ENCODE data around the gene GREB1L.

GREB1L gene

DNA sequence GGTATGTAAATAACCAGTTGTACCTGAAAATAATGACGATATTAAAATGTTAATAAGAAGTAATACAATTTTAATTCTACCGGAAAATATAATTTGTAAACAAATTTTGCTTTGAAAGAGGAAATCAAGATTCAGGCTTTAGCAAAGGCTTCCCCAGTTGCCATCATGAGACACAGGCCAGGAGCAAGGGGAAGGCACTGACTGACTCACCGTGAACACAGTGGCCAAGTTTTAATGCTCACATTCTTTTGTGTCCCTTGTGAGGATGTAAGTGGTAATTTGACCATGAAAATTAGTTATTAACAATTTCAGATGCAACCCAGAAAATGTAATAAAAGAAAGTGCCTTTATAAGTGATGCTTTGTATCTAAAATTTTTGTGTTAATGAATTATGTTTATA, 164.1 kb downstream of the GREB1L start:
- Histone ChIP-seq H3K36me3 (no peaks in the 10 kb centered on the region), H3K27me3 (ENCODE audit: insufficient read depth, low read depth, severe bottlenecking) (no peaks in the 10 kb centered on the region), H3K9me3 (ENCODE audit: severe bottlenecking) (peaks cover 2% of the 10 kb centered on the region), H3K4me3 (ENCODE audit: low read depth, low read length) (no peak overlapping the region), H3K27ac (no peak overlapping the region)
- DNase-seq = no peak
- TF ChIP-seq, protein P1, sequence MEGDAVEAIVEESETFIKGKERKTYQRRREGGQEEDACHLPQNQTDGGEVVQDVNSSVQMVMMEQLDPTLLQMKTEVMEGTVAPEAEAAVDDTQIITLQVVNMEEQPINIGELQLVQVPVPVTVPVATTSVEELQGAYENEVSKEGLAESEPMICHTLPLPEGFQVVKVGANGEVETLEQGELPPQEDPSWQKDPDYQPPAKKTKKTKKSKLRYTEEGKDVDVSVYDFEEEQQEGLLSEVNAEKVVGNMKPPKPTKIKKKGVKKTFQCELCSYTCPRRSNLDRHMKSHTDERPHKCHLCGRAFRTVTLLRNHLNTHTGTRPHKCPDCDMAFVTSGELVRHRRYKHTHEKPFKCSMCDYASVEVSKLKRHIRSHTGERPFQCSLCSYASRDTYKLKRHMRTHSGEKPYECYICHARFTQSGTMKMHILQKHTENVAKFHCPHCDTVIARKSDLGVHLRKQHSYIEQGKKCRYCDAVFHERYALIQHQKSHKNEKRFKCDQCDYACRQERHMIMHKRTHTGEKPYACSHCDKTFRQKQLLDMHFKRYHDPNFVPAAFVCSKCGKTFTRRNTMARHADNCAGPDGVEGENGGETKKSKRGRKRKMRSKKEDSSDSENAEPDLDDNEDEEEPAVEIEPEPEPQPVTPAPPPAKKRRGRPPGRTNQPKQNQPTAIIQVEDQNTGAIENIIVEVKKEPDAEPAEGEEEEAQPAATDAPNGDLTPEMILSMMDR (IDR thresholded peaks at IDR 0.05; ENCODE audit: low read depth, low read length) = no peak

DNA sequence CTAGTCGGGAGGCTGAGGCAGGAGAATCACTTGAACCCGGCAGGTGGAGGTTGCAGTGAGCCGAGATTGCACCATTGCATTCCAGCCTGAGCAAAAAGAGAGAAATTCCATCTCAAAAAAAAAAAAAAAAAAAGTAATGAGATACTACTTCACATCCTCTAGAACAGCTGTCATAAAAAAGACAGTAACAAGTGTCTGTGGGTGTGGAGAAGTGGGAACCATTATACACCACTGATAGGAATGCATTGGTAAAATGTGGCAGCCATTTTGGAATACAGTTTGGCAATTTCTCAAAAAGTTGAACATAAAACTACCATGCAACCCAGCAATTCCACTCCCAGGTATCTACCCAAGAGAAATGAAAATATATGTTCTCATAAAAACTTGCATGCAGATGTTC, 166.6 kb downstream of the GREB1L start:
- TF ChIP-seq, protein P1 (IDR thresholded peaks at IDR 0.05; ENCODE audit: low read depth, low read length) = no peak
- Histone ChIP-seq H3K27ac (no peak overlapping the region), H3K36me3 (no peaks in the 10 kb centered on the region), H3K9me3 (ENCODE audit: severe bottlenecking) (peaks cover 2% of the 10 kb centered on the region), H3K27me3 (ENCODE audit: insufficient read depth, low read depth, severe bottlenecking) (no peaks in the 10 kb centered on the region), H3K4me3 (ENCODE audit: low read depth, low read length) (no peak overlapping the region)
- DNase-seq = no peak

DNA sequence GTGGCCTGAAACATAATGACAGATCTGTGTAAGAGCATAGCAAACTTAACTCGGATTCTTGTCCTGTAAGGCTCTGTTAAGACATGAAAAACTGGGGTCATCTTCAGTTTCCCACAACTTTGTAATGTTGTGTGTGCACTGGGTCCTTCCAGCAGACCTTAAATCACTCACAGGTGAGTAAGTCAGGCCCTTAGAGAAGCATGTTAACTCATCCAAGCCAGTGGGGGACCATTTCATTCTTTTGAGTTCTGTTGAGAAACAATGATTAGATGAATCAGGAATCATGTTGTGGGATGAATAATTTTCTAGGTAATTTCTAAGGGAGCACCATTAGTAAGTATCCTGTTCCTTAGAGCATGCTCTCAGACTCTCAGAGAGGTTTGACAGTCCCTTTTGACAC, 191.4 kb downstream of the GREB1L start:
- Histone ChIP-seq H3K9me3 (ENCODE audit: severe bottlenecking) (no peaks in the 10 kb centered on the region), H3K4me3 (ENCODE audit: low read depth, low read length) (no peak overlapping the region), H3K27me3 (ENCODE audit: insufficient read depth, low read depth, severe bottlenecking) (no peaks in the 10 kb centered on the region), H3K36me3 (no peaks in the 10 kb centered on the region), H3K27ac (no peak overlapping the region)
- TF ChIP-seq, protein P1 (IDR thresholded peaks at IDR 0.05; ENCODE audit: low read depth, low read length) = no peak
- DNase-seq = no peak

DNA sequence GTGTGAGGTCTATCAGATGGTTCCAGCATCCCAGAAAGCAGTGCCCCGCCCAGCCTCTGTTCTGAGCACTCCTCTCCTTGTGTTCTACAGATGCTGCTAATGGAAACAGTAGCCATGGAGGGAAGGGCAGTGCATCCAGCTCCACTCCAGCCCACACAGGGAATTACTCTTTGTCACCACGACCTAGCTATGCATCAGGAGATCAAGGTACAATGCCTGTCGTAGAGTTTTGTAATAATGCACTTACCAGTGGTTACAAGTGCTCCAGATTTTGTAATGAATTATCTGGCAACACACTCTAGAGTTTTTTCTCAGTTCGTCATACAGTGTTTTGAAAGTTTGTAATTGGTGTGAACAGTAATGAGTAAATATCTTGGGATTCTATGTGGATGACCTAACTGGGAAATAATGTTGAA, 197.4 kb downstream of the GREB1L start:
- no peaks in the 10 kb centered on the region for H3K9me3 ChIP-seq (ENCODE audit: severe bottlenecking)
- no peak overlapping the region for H3K27ac ChIP-seq
- TF ChIP-seq, protein P1 (IDR thresholded peaks at IDR 0.05; ENCODE audit: low read depth, low read length) = no peak
- H3K4me3 ChIP-seq (ENCODE audit: low read depth, low read length) = no peak overlapping the region
- H3K27me3 ChIP-seq (ENCODE audit: insufficient read depth, low read depth, severe bottlenecking) = no peaks in the 10 kb centered on the region
- DNase-seq = no peak
- H3K36me3 ChIP-seq = no peaks in the 10 kb centered on the region

DNA sequence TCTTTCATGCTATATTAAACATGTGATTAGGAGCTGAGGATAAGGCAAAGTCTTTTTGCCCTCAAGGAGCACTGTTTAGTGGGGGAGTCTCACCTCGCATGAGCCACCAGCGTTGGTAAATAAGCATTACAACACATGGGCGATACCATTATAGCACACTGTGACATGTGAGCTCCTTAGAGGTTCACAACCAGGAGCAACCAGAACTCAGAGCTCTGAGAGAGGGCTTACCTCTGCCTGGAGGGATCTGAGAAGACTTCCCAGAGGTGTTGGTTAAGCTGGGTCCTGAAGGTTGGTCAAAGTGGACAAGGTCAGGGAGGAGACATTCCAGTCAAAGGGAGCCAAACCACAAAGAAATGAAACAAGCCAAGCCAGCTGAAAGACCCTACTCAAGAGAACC, 199.6 kb downstream of the GREB1L start:
- TF ChIP-seq, protein P1 (IDR thresholded peaks at IDR 0.05; ENCODE audit: low read depth, low read length) = no peak
- Histone ChIP-seq H3K27ac (no peak overlapping the region), H3K4me3 (ENCODE audit: low read depth, low read length) (no peak overlapping the region), H3K36me3 (no peaks in the 10 kb centered on the region), H3K27me3 (ENCODE audit: insufficient read depth, low read depth, severe bottlenecking) (no peaks in the 10 kb centered on the region), H3K9me3 (ENCODE audit: severe bottlenecking) (no peaks in the 10 kb centered on the region)
- DNase-seq = no peak

DNA sequence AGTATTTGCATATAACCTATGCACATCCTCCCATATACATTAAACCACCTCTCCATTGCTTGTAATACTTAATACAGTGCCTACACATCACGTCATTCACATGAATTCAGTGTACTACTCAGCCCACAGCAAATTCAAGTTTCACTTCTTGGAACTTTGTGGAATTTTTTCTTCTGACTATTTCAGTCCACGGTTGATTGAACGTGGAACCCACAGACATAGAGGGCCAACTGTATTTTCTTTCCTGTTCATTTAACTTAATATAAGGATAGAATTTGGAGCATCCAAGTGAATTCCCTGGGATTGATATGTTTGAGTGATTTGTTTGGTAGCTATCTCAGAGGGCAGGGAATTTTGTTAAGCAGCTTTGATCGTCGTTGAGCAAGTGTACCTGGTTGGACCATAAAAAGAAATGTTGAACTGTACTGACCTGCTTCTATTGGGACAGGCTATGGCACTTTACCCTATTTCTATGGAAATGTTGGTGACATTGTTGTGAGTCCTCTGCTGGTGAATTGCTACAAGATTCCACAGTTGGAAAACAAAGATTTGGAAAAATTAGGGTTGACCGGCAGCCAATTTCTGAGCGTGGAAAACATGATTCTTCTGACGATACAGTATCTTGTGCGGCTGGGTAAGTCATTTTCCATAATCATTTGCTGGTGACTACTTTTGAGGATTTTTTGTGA, 201.9 kb downstream of the GREB1L start:
- no peaks in the 10 kb centered on the region for H3K9me3 ChIP-seq (ENCODE audit: severe bottlenecking)

More for the DNA sequence above, 201.9 kb downstream of the GREB1L start:
- Histone ChIP-seq H3K27me3 (ENCODE audit: insufficient read depth, low read depth, severe bottlenecking) (no peaks in the 10 kb centered on the region), H3K27ac (no peak overlapping the region), H3K36me3 (no peaks in the 10 kb centered on the region), H3K4me3 (ENCODE audit: low read depth, low read length) (no peak overlapping the region)
- TF ChIP-seq, protein P1 (IDR thresholded peaks at IDR 0.05; ENCODE audit: low read depth, low read length) = no peak
- DNase-seq = no peak
